Liver (tissue), 9 donors: ENCODE results near the gene KCNA1. TPM values are rescaled to one million over a fixed set of nuclear protein-coding genes. Genes with fewer than 3 reads are reported as not detected.

ENCODE experiments used
- DNase-seq: peaks from one replicate; pipeline ENCODE4 v3.0.0-alpha.2; 2017; ENCODE audit warnings: low spot score
- H3K27ac ChIP-seq, 2 donors: one replicate each; pipeline ENCODE4 v1.7.0; 2013; ENCODE audit warnings: inconsistent platforms in 2 of 2, low read length in 2 of 2, control low read depth in 1 of 2, low read depth in 1 of 2, mild to moderate bottlenecking in 1 of 2
- H3K27me3 ChIP-seq, 4 donors: one replicate each; pipeline versions ENCODE4 v1.6.1 to v1.7.0; 2013; ENCODE audit warnings: low read length in 3 of 4, inconsistent platforms in 1 of 4, mild to moderate bottlenecking in 1 of 4, moderate library complexity in 1 of 4; ENCODE audit not compliant: control insufficient read depth in 4 of 4, insufficient read depth in 4 of 4
- H3K36me3 ChIP-seq, 4 donors: one replicate each; pipeline versions ENCODE4 v1.6.1 to v1.7.0; 2013; ENCODE audit warnings: low read length in 3 of 4, mild to moderate bottlenecking in 3 of 4, low read depth in 1 of 4, moderate library complexity in 1 of 4; ENCODE audit not compliant: control insufficient read depth in 4 of 4, insufficient read depth in 3 of 4
- H3K4me1 ChIP-seq, 4 donors: one replicate each; pipeline versions ENCODE4 v1.6.1 to v1.7.0; 2013; ENCODE audit warnings: low read length in 3 of 4, mild to moderate bottlenecking in 3 of 4, moderate library complexity in 1 of 4; ENCODE audit not compliant: control insufficient read depth in 4 of 4, insufficient read depth in 4 of 4
- H3K4me3 ChIP-seq, 3 donors: one replicate each; pipeline versions ENCODE4 v1.6.1 to v1.7.0; 2013; ENCODE audit warnings: low read length in 3 of 3, control low read depth in 1 of 3, low read depth in 1 of 3, mild to moderate bottlenecking in 1 of 3
- H3K9ac ChIP-seq, 2 donors: one replicate each; pipeline ENCODE4 v1.7.0; 2013; ENCODE audit warnings: low read length in 2 of 2, mild to moderate bottlenecking in 2 of 2, moderate library complexity in 2 of 2, control low read depth in 1 of 2, low read depth in 1 of 2
- H3K9me3 ChIP-seq, 4 donors: one replicate each; pipeline versions ENCODE4 v1.6.1 to v1.7.0; 2013; ENCODE audit warnings: low read length in 3 of 4; ENCODE audit not compliant: control insufficient read depth in 4 of 4
- ATF3 ChIP-seq: IDR thresholded peaks from 2 replicates; pipeline ENCODE4 v1.6.1; 2016; ENCODE audit warnings: antibody characterized with exemption
- CTCF ChIP-seq: fragments of 150-350 bp; IDR thresholded peaks from 2 replicates; pipeline ENCODE4 v1.5.1; 2017; ENCODE audit warnings: improper control_type of control experiment, low read depth, low read length; ENCODE audit not compliant: missing input control
- EGR1 ChIP-seq, 2 donors: IDR thresholded peaks; 2 replicates each; pipeline ENCODE4 v1.6.1; 2016 to 2018; ENCODE audit warnings: antibody characterized with exemption in 2 of 2, low read depth in 2 of 2
- FOXA1 ChIP-seq: IDR thresholded peaks from 2 replicates; pipeline ENCODE4 v1.6.1; 2016; ENCODE audit warnings: antibody characterized with exemption
- FOXA2 ChIP-seq: IDR thresholded peaks from 2 replicates; pipeline ENCODE4 v1.6.1; 2016; ENCODE audit warnings: antibody characterized with exemption
- GABPA ChIP-seq, 2 donors: IDR thresholded peaks in 1 of 2; conservative IDR thresholded peaks in 1 of 2; 2 replicates each; pipeline ENCODE4 v1.6.1; 2016; ENCODE audit warnings: antibody characterized with exemption in 2 of 2, mild to moderate bottlenecking in 1 of 2, moderate library complexity in 1 of 2
- HNF4A ChIP-seq, 2 donors: conservative IDR thresholded peaks; 2 replicates each; pipeline ENCODE4 v1.6.1; 2016; ENCODE audit warnings: antibody characterized with exemption in 2 of 2, mild to moderate bottlenecking in 2 of 2
- HNF4G ChIP-seq: IDR thresholded peaks from 2 replicates; pipeline ENCODE4 v1.6.1; 2016; ENCODE audit warnings: antibody characterized with exemption
- JUND ChIP-seq, 2 donors: IDR thresholded peaks; 2 replicates each; pipeline ENCODE4 v1.6.1; 2016; ENCODE audit warnings: antibody characterized with exemption in 2 of 2
- MAX ChIP-seq: IDR thresholded peaks from 2 replicates; pipeline ENCODE4 v1.6.1; 2016; ENCODE audit warnings: antibody characterized with exemption
- NR2F2 ChIP-seq: IDR thresholded peaks from 2 replicates; pipeline ENCODE4 v1.6.1; 2016; ENCODE audit warnings: antibody characterized with exemption
- RAD21 ChIP-seq, 2 donors: IDR thresholded peaks; 2 replicates each; pipeline ENCODE4 v1.6.1; 2016; ENCODE audit warnings: antibody characterized with exemption in 2 of 2, mild to moderate bottlenecking in 2 of 2
- REST ChIP-seq: IDR thresholded peaks from 2 replicates; pipeline ENCODE4 v1.6.1; 2016; ENCODE audit warnings: antibody characterized with exemption, mild to moderate bottlenecking
- RXRA ChIP-seq, 2 donors: IDR thresholded peaks; 2 replicates each; pipeline ENCODE4 v1.6.1; 2017 to 2018; ENCODE audit warnings: antibody characterized with exemption in 2 of 2, mild to moderate bottlenecking in 1 of 2
- SP1 ChIP-seq: IDR thresholded peaks from 2 replicates; pipeline ENCODE4 v1.6.1; 2018; ENCODE audit warnings: antibody characterized with exemption, mild to moderate bottlenecking
- TAF1 ChIP-seq: conservative IDR thresholded peaks from 2 replicates; pipeline ENCODE4 v1.6.1; 2016; ENCODE audit warnings: antibody characterized with exemption, mild to moderate bottlenecking
- YY1 ChIP-seq: IDR thresholded peaks from 2 replicates; pipeline ENCODE4 v1.6.1; 2016; ENCODE audit warnings: antibody characterized with exemption, mild to moderate bottlenecking
- ZBTB33 ChIP-seq: IDR thresholded peaks from 2 replicates; pipeline ENCODE4 v1.6.1; 2016; ENCODE audit warnings: antibody characterized with exemption
- WGBS: extraction: QIAGEN DNeasy Blood & Tissue Kit; methylation state at CpG from one replicate; pipeline ENCODE4 v1.1.7; 2013; 5-methylcytosine and 5-hydroxymethylcytosine counted together
- polyA plus RNA-seq, 2 donors: library from polyadenylated mRNA; stranded (reverse) in 1 of 2; unstranded in 1 of 2; fragments of 200-250 nt in 1 of 2; fragments of >200 nt in 1 of 2; fragmentation: Nextera tagmentation in 1 of 2; extraction: Ambion mirVana in 1 of 2; gene quantifications; one replicate each; pipeline versions ENCODE4 v1.2.1 to v1.2.3, GENCODE V29; 2013 to 2015
- total RNA-seq, 2 donors: library from RNA; depleted of rRNA; stranded (reverse); fragments of >200 nt; gene quantifications; one replicate each; pipeline ENCODE4 v1.2.3, GENCODE V29; 2014
- donor health status: healthy.
- donor health status: healthy.
- donor health status: healthy.
- donor health status: healthy.
- donor health status: healthy.

Gene KCNA1
- total and polyA plus RNA-seq, 4 donors: not detected

- Histone ChIP-seq H3K27me3 (peaks cover 0 to 15% (median 5%) of the 10 kb centered on the region in 4 donors), H3K4me3 (no peak overlapping the region), H3K4me1 (no peaks in the 10 kb centered on the region), H3K9ac (no peak overlapping the region), H3K9me3 (no peaks in the 10 kb centered on the region), H3K27ac (no peak overlapping the region), H3K36me3 (no peaks in the 10 kb centered on the region)
- TF ChIP-seq MAX (no peak), SP1 (no peak), REST (no peak), HNF4A (conservative IDR thresholded peaks at IDR 0.05) (no peak), FOXA2 (no peak), EGR1 (IDR thresholded peaks at IDR 0.05; ENCODE audit: low read depth in 2 of 2) (no peak), ATF3 (no peak), YY1 (no peak), RAD21 (IDR thresholded peaks at IDR 0.05) (no peak), RXRA (IDR thresholded peaks at IDR 0.05) (no peak), GABPA (IDR thresholded peaks at IDR 0.05 in 1 of 2, conservative IDR thresholded peaks at IDR 0.05 in 1 of 2) (no peak), ZBTB33 (no peak), HNF4G (no peak), NR2F2 (no peak), CTCF (no peak), TAF1 (no peak), FOXA1 (no peak), JUND (IDR thresholded peaks at IDR 0.05) (no peak)
- 81% methylated on average over 6 of the region's 6 CpGs for WGBS
- no peak for DNase-seq
Observed at GRCh38 chr12:4932576-4932975, 22.9 kb downstream of the KCNA1 start.

GRCh38 chr12:4933411-4933810, 23.7 kb downstream of the KCNA1 start:
- DNase-seq: no peak
- Histone ChIP-seq H3K9me3 (no peaks in the 10 kb centered on the region), H3K4me3 (no peak overlapping the region), H3K27me3 (peaks cover 0 to 15% (median 5%) of the 10 kb centered on the region in 4 donors), H3K36me3 (no peaks in the 10 kb centered on the region), H3K9ac (no peak overlapping the region), H3K27ac (no peak overlapping the region), H3K4me1 (no peaks in the 10 kb centered on the region)
- TF ChIP-seq NR2F2 (no peak), TAF1 (no peak)
- 69% methylated on average over 1 of the region's 1 CpG for WGBS
